ENCODE measurements around the gene FRS3.

- no peak for TF ChIP-seq POLR2A (IDR thresholded peaks at IDR 0.05)
- TF ChIP-seq, protein P1, sequence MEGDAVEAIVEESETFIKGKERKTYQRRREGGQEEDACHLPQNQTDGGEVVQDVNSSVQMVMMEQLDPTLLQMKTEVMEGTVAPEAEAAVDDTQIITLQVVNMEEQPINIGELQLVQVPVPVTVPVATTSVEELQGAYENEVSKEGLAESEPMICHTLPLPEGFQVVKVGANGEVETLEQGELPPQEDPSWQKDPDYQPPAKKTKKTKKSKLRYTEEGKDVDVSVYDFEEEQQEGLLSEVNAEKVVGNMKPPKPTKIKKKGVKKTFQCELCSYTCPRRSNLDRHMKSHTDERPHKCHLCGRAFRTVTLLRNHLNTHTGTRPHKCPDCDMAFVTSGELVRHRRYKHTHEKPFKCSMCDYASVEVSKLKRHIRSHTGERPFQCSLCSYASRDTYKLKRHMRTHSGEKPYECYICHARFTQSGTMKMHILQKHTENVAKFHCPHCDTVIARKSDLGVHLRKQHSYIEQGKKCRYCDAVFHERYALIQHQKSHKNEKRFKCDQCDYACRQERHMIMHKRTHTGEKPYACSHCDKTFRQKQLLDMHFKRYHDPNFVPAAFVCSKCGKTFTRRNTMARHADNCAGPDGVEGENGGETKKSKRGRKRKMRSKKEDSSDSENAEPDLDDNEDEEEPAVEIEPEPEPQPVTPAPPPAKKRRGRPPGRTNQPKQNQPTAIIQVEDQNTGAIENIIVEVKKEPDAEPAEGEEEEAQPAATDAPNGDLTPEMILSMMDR (IDR thresholded peaks at IDR 0.05) = no peak
Observed at GRCh38 chr6:41746107-41746506, 33.6 kb downstream of the FRS3 start.
